Activated B cell treated with CpG ODN at 0.5 μM for 24 hours (primary cell): Measurements from ENCODE around the gene FGGY. TPM values are rescaled to one million over a fixed set of nuclear protein-coding genes. Genes with fewer than 3 reads are reported as not detected.
"Not testable (repeated sequence)": the region's sequence is repeated elsewhere in the genome, so short reads cannot be mapped to it uniquely, and the experiment has no call there.

Experiments
- ATAC-seq: fragments of 200-7000 bp; cut with Tn5 transposase; one replicate; pipeline ENCODE4 v1.10.0; 2021; ENCODE audit warnings: low read depth, mild to moderate bottlenecking, moderate library complexity
- CTCF ChIA-PET: fragments of 350-600 bp; sonication (Branson Sonifier 250); formaldehyde crosslinking; loops from one replicate; lab custom pipeline; 2021; ENCODE audit warnings: antibody characterized with exemption; lab: Charles Lee
- POLR2A ChIA-PET: fragments of 350-600 bp; sonication (Branson Sonifier 250); formaldehyde crosslinking; loops from one replicate; lab custom pipeline; 2021; ENCODE audit warnings: antibody characterized with exemption; lab: Charles Lee
- DNase-seq: peaks from one replicate; pipeline ENCODE4 v3.0.0; 2022
- H3K27ac Mint-ChIP-seq: one replicate; pipeline ENCODE4 v1.8.0; 2020; ENCODE audit warnings: mixed read lengths
- H3K27me3 Mint-ChIP-seq: one replicate; pipeline ENCODE4 v1.8.0; 2021; ENCODE audit warnings: mixed read lengths
- H3K36me3 Mint-ChIP-seq: one replicate; pipeline ENCODE4 v1.8.0; 2021; ENCODE audit warnings: low read depth, mixed read lengths
- H3K4me1 Mint-ChIP-seq: one replicate; pipeline ENCODE4 v1.8.0; 2021; ENCODE audit warnings: mixed read lengths
- H3K4me3 Mint-ChIP-seq: one replicate; pipeline ENCODE4 v1.8.0; 2020; ENCODE audit warnings: mild to moderate bottlenecking, mixed read lengths
- H3K9me3 Mint-ChIP-seq: one replicate; pipeline ENCODE4 v1.8.0; 2020; ENCODE audit warnings: mixed read lengths
- CTCF ChIP-seq: fragments of 200-600 bp; IDR thresholded peaks from one replicate; pipeline ENCODE4 v1.8.0; 2022; ENCODE audit warnings: antibody characterized with exemption, mild to moderate bottlenecking
- intact Hi-C: fragments of 100-400 bp; cut with micrococcal nuclease; formaldehyde crosslinking; loops from one replicate; pipeline ENCODE4 v1.15.1; 2024
- total RNA-seq: library from RNA; stranded (reverse); gene quantifications from 2 replicates; pipeline ENCODE4 v1.2.3, GENCODE V29; 2022

The FGGY gene
- 22.1 and 24.0 TPM in 2 replicates for total RNA-seq

GRCh38 chr1:59296358-59297256 is at the start of gene FGGY:
Gene FGGY (plus strand): TSS chr1:59297094. CDS start chr1:59321550, 24,456 bp downstream.
- ChIA-PET CTCF (interaction anchor here (0.6 to 1.8 kb wide), 4 partner anchors 20 to 512 kb away, joined by 3 to 5 read pairs (median 3); no protein-coding TSS in a partner anchor), POLR2A (interaction anchor here (0.6 to 4.2 kb wide), 37 partner anchors 10 to 597 kb away, joined by 3 to 74 read pairs (median 5); partner anchors contain the start of genes JUN and MYSM1)
- Mint-ChIP-seq H3K9me3 (no peaks in the 10 kb centered on the region), H3K27me3 (no peaks in the 10 kb centered on the region), H3K27ac (peak within 1 kb of the TSS; percentile 95), H3K4me3 (peak within 1 kb of the TSS; percentile 92), H3K4me1 (peaks cover 48% of the 10 kb centered on the region), H3K36me3 (peaks cover 1% of the 10 kb centered on the region)
- intact Hi-C loops: loop anchor here (1.0 to 10.0 kb wide), 11 partner anchors 24 to 556 kb away; partner anchors contain the start of genes HOOK1 and JUN
- DNase-seq: peak; percentile 85
- ATAC-seq: peak; percentile 88
- TF ChIP-seq CTCF: no peak

- no peak for TF ChIP-seq CTCF
- intact Hi-C loops: no loop called here
- Mint-ChIP-seq H3K36me3 (no peaks in the 10 kb centered on the region), H3K27ac (no peak overlapping the region), H3K27me3 (no peaks in the 10 kb centered on the region), H3K9me3 (peaks cover 7% of the 10 kb centered on the region), H3K4me3 (no peak overlapping the region), H3K4me1 (no peaks in the 10 kb centered on the region)
- ChIA-PET POLR2A (interaction anchor here (1.1 kb wide), 1 partner anchor 42 kb away, joined by 3 read pairs; no protein-coding TSS in a partner anchor), CTCF (no interaction called here)
- ATAC-seq (no peak), DNase-seq (no peak)
These were observed 48.1 kb upstream of the FGGY start for GRCh38 chr1:59248758-59249157.

GRCh38 chr1:59249396-59250137 is 47.3 kb upstream of the FGGY start:
- Mint-ChIP-seq H3K4me3 (no peak overlapping the region), H3K27me3 (no peaks in the 10 kb centered on the region), H3K27ac (no peak overlapping the region), H3K9me3 (peaks cover 7% of the 10 kb centered on the region), H3K36me3 (no peaks in the 10 kb centered on the region), H3K4me1 (no peaks in the 10 kb centered on the region)
- no peak for ATAC-seq
- ChIA-PET POLR2A (no interaction called here), CTCF (no interaction called here)
- intact Hi-C loops: no loop called here
- DNase-seq: no peak
- no peak for TF ChIP-seq CTCF

GRCh38 chr1:59251061-59251460 is 45.8 kb upstream of the FGGY start:
- H3K36me3 Mint-ChIP-seq, DNase-seq, H3K4me3 Mint-ChIP-seq, H3K27ac Mint-ChIP-seq, CTCF ChIA-PET, intact Hi-C loops, POLR2A ChIA-PET, H3K9me3 Mint-ChIP-seq, ATAC-seq, H3K27me3 Mint-ChIP-seq, H3K4me1 Mint-ChIP-seq: not testable (repeated sequence)

GRCh38 chr1:59256429-59256828 is 40.5 kb upstream of the FGGY start:
- DNase-seq, H3K36me3 Mint-ChIP-seq, CTCF ChIA-PET, H3K27ac Mint-ChIP-seq, intact Hi-C loops, ATAC-seq, H3K4me3 Mint-ChIP-seq, H3K9me3 Mint-ChIP-seq, H3K27me3 Mint-ChIP-seq, H3K4me1 Mint-ChIP-seq, POLR2A ChIA-PET: not testable (repeated sequence)
